Skeletal muscle tissue (tissue), 4 donors: ENCODE measurements around the gene CACNA2D3. TPM values are rescaled to one million over a fixed set of nuclear protein-coding genes. Genes with fewer than 3 reads are reported as not detected.

ENCODE experiments used
- H3K27ac ChIP-seq: one replicate; pipeline ENCODE4 v1.7.0; 2013; ENCODE audit warnings: mild to moderate bottlenecking, low read depth, low read length, inconsistent platforms
- H3K27me3 ChIP-seq, 3 donors: one replicate each; pipeline ENCODE4 v1.7.0; 2013; ENCODE audit warnings: low read length in 3 of 3; ENCODE audit not compliant: control insufficient read depth in 3 of 3, insufficient read depth in 3 of 3
- H3K36me3 ChIP-seq, 3 donors: one replicate each; pipeline ENCODE4 v1.7.0; 2013; ENCODE audit warnings: low read length in 3 of 3; ENCODE audit not compliant: control insufficient read depth in 3 of 3, insufficient read depth in 3 of 3
- H3K4me1 ChIP-seq, 3 donors: one replicate each; pipeline ENCODE4 v1.7.0; 2013; ENCODE audit warnings: low read length in 3 of 3, mild to moderate bottlenecking in 3 of 3; ENCODE audit not compliant: control insufficient read depth in 3 of 3, insufficient read depth in 3 of 3
- H3K4me3 ChIP-seq, 3 donors: one replicate each; pipeline ENCODE4 v1.7.0; 2013; ENCODE audit warnings: low read length in 3 of 3
- H3K9ac ChIP-seq, 3 donors: one replicate each; pipeline ENCODE4 v1.7.0; 2013; ENCODE audit warnings: low read length in 3 of 3, mild to moderate bottlenecking in 3 of 3, moderate library complexity in 2 of 3, low read depth in 1 of 3
- H3K9me3 ChIP-seq, 3 donors: one replicate each; pipeline ENCODE4 v1.7.0; 2013; ENCODE audit warnings: low read length in 3 of 3; ENCODE audit not compliant: control insufficient read depth in 3 of 3
- total RNA-seq: library from RNA; depleted of rRNA; stranded (reverse); fragments of >200 nt; gene quantifications from one replicate; pipeline ENCODE4 v1.2.3, GENCODE V29; 2014
- donor health status: Osteomylitis.

Gene CACNA2D3
- total RNA-seq, 1 donor from 2014 or later: 3.1 TPM

DNA sequence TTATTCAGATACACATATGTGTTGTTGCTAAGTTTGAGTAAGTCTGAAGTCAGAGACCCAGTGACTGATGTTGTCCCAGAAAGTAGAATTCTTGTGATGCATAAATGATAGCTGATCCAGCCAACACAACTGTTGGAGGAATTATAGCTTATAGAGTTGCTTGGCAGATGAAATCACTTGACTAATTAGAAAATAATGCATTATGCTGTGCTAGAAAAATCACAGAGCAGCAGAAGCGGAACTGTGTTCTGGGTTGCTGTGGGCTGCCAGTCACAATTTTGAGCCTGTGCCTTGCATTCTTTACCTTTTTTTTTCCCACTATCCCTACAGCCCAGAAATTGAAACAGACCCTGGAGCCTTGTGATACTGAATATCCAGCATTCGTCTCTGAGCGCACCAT lies 895.5 kb downstream of the CACNA2D3 start:
- Histone ChIP-seq H3K4me3 (no peak overlapping the region), H3K9ac (no peak overlapping the region), H3K36me3 (no peaks in the 10 kb centered on the region), H3K27me3 (no peaks in the 10 kb centered on the region), H3K4me1 (no peaks in the 10 kb centered on the region), H3K27ac (no peak overlapping the region), H3K9me3 (no peaks in the 10 kb centered on the region)

DNA sequence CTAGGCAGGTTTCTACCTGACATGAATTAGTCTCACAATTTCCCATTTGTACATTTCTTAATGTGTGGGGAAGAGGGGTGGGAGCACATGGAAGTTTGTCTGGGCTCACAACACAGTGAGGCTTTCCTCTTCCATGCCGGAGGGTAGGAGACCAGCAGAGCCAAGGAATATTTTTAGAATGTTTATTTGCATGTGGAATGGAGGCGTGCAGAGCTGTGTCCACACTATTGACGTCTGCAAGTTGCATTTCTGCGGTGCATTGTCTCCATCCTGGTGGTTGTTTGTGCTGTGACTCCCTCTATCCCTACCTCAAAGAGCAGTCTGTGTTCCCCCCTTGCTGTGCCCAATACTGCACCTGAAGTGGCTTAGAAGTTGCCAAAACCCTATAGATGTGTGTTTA lies 908.6 kb downstream of the CACNA2D3 start:
- Histone ChIP-seq H3K36me3 (no peaks in the 10 kb centered on the region), H3K4me3 (no peak overlapping the region), H3K27ac (no peak overlapping the region), H3K4me1 (no peaks in the 10 kb centered on the region), H3K27me3 (no peaks in the 10 kb centered on the region), H3K9me3 (no peaks in the 10 kb centered on the region), H3K9ac (no peak overlapping the region)

DNA sequence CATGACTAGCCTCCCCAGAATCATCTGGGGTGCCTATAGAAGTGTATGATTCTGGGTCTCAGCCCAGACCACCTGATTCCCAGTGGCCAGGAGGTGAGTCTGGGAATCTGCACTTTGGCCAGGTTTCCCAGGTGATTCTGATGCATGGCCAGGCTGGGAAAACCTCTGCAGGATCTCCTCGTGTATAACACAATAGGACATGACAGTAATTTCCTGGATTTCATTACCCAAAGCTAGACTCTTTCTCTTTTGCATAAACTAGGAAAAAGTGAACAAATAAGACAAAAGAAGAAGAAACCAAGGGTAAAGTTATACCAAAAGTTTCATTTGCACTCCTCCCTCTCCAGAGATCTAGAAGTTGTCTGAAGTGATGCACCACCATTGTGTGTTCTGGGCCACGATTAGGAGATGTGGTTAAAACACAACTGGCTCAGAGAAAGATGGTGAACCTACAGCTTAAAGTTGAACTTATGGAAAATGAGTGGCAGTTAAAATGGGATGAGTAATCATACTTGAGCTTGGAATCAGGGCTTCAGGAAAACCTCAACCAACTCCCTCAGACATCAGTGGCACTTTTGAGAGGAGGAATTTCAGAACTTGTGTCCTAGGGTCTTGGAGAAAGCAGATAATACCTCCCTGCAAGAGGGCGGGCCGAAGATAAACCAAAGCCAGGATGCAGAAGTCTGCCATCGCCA lies 914.7 kb downstream of the CACNA2D3 start:
- Histone ChIP-seq H3K27ac (no peak overlapping the region), H3K9ac (no peak overlapping the region), H3K36me3 (no peaks in the 10 kb centered on the region), H3K9me3 (no peaks in the 10 kb centered on the region), H3K4me1 (no peaks in the 10 kb centered on the region), H3K27me3 (no peaks in the 10 kb centered on the region), H3K4me3 (no peak overlapping the region)

- Histone ChIP-seq H3K4me3 (no peak overlapping the region), H3K36me3 (no peaks in the 10 kb centered on the region), H3K9ac (no peak overlapping the region), H3K9me3 (no peaks in the 10 kb centered on the region), H3K27ac (no peak overlapping the region), H3K27me3 (no peaks in the 10 kb centered on the region), H3K4me1 (no peaks in the 10 kb centered on the region)
Measured at GRCh38 chr3:55042591-55042990, 920.2 kb downstream of the CACNA2D3 start.

- Histone ChIP-seq H3K36me3 (no peaks in the 10 kb centered on the region), H3K9ac (no peak overlapping the region), H3K27ac (no peak overlapping the region), H3K4me1 (no peaks in the 10 kb centered on the region), H3K4me3 (no peak overlapping the region), H3K9me3 (no peaks in the 10 kb centered on the region), H3K27me3 (no peaks in the 10 kb centered on the region)
Measured at GRCh38 chr3:55044486-55044885, 922.1 kb downstream of the CACNA2D3 start.

GRCh38 chr3:55059027-55059629 lies 936.8 kb downstream of the CACNA2D3 start:
- Histone ChIP-seq H3K9me3 (peaks cover 0 to 1% (median 0%) of the 10 kb centered on the region in 3 donors), H3K9ac (no peak overlapping the region), H3K27me3 (no peaks in the 10 kb centered on the region), H3K4me3 (no peak overlapping the region), H3K36me3 (no peaks in the 10 kb centered on the region), H3K27ac (no peak overlapping the region), H3K4me1 (no peaks in the 10 kb centered on the region)

GRCh38 chr3:55060896-55061719 lies 938.8 kb downstream of the CACNA2D3 start:
- H3K27ac ChIP-seq: no peak overlapping the region
- no peaks in the 10 kb centered on the region for H3K36me3 ChIP-seq
- H3K27me3 ChIP-seq: no peaks in the 10 kb centered on the region
- no peak overlapping the region for H3K4me3 ChIP-seq
- no peaks in the 10 kb centered on the region for H3K9me3 ChIP-seq
- H3K4me1 ChIP-seq: no peaks in the 10 kb centered on the region
- H3K9ac ChIP-seq: no peak overlapping the region

GRCh38 chr3:55061720-55062034 lies 939.3 kb downstream of the CACNA2D3 start:
- H3K4me3 ChIP-seq: no peak overlapping the region

GRCh38 chr3:55064164-55064563 lies 941.8 kb downstream of the CACNA2D3 start:
- H3K9ac ChIP-seq: no peak overlapping the region
- no peaks in the 10 kb centered on the region for H3K36me3 ChIP-seq
- H3K27me3 ChIP-seq: no peaks in the 10 kb centered on the region
- H3K4me3 ChIP-seq: no peak overlapping the region
- H3K4me1 ChIP-seq: no peaks in the 10 kb centered on the region
- H3K9me3 ChIP-seq: no peaks in the 10 kb centered on the region
- H3K27ac ChIP-seq: no peak overlapping the region

More at GRCh38 chr3:55061720-55062034, 939.3 kb downstream of the CACNA2D3 start:
- H3K9ac ChIP-seq: no peak overlapping the region
- no peaks in the 10 kb centered on the region for H3K9me3 ChIP-seq
- H3K27ac ChIP-seq: no peak overlapping the region
- no peaks in the 10 kb centered on the region for H3K27me3 ChIP-seq
- H3K4me1 ChIP-seq: no peaks in the 10 kb centered on the region
- H3K36me3 ChIP-seq: no peaks in the 10 kb centered on the region

GRCh38 chr3:55065331-55065730 lies 943.0 kb downstream of the CACNA2D3 start:
- Histone ChIP-seq H3K36me3 (no peaks in the 10 kb centered on the region), H3K27ac (no peak overlapping the region), H3K4me3 (no peak overlapping the region), H3K4me1 (no peaks in the 10 kb centered on the region), H3K27me3 (no peaks in the 10 kb centered on the region), H3K9ac (no peak overlapping the region), H3K9me3 (no peaks in the 10 kb centered on the region)
